Suprapubic skin (tissue), 4 donors: ENCODE data around the gene SSBP1. TPM values are rescaled to one million over a fixed set of nuclear protein-coding genes. Genes with fewer than 3 reads are reported as not detected.
A peak's percentile ranks its signal among the peaks of the same experiment; 100 is the strongest.

Source experiments
- DNase-seq, 2 donors: peaks; one replicate each; pipeline ENCODE4 v3.0.0-alpha.2; 2019; ENCODE audit warnings: low spot score in 2 of 2
- H3K27ac ChIP-seq: fragments of 200-600 bp; sonication (generic); one replicate; pipeline ENCODE4 v1.5.1; 2019
- H3K27me3 ChIP-seq: fragments of 200-600 bp; sonication (generic); one replicate; pipeline ENCODE4 v1.5.1; 2019
- H3K36me3 ChIP-seq: fragments of 200-600 bp; sonication (generic); one replicate; pipeline ENCODE4 v1.5.1; 2019
- H3K4me1 ChIP-seq: fragments of 200-600 bp; sonication (generic); one replicate; pipeline ENCODE4 v1.5.1; 2019
- H3K4me3 ChIP-seq: fragments of 200-600 bp; sonication (generic); one replicate; pipeline ENCODE4 v1.5.1; 2019; ENCODE audit warnings: mild to moderate bottlenecking
- H3K9me3 ChIP-seq: fragments of 200-600 bp; sonication (generic); one replicate; pipeline ENCODE4 v1.5.1; 2019
- CTCF ChIP-seq, 2 donors: fragments of 200-600 bp in 1 of 2; fragments of 450-650 bp in 1 of 2; sonication (generic) in 1 of 2; IDR thresholded peaks; one replicate each; pipeline ENCODE4 v1.5.1; 2016 to 2019; ENCODE audit warnings: antibody characterized with exemption in 2 of 2, mild to moderate bottlenecking in 1 of 2, moderate library complexity in 1 of 2
- EP300 ChIP-seq: sonication (generic); formaldehyde crosslinking; IDR thresholded peaks from one replicate; pipeline ENCODE4 v1.6.1; 2017; ENCODE audit warnings: antibody characterized with exemption
- POLR2A ChIP-seq, 2 donors: fragments of 450-650 bp; IDR thresholded peaks; one replicate each; pipeline ENCODE4 v1.6.1; 2017; ENCODE audit warnings: antibody characterized with exemption in 2 of 2, mild to moderate bottlenecking in 2 of 2, moderate library complexity in 2 of 2
- POLR2AphosphoS5 ChIP-seq, 3 donors: sonication (generic); formaldehyde crosslinking; IDR thresholded peaks; one replicate each; pipeline ENCODE4 v1.6.1; 2017; ENCODE audit warnings: antibody characterized with exemption in 3 of 3
- WGBS: methylation state at CpG from one replicate; pipeline ENCODE4 v1.1.5; 2018; 5-methylcytosine and 5-hydroxymethylcytosine counted together
- total RNA-seq, 4 donors: library from RNA; depleted of rRNA; stranded (reverse); fragments of >200 nt; gene quantifications; one replicate each; pipeline ENCODE4 v1.1.0, GENCODE V29; 2016

Gene SSBP1
- total RNA-seq, 4 donors from 2014 or later, result 71.8 to 105 (median 92.8) TPM

GRCh38 chr7:141776374-141776773, 38.2 kb downstream of the SSBP1 start, which contains the start of gene TAS2R4:
Gene TAS2R4, plus strand, starts transcription at chr7:141776674. Its CDS starts 1,815 bp downstream, at chr7:141778489.
- peaks cover 42% of the 10 kb centered on the region for H3K36me3 ChIP-seq
- TF ChIP-seq POLR2A (IDR thresholded peaks at IDR 0.05) (no peak), CTCF (IDR thresholded peaks at IDR 0.05) (no peak), POLR2AphosphoS5 (IDR thresholded peaks at IDR 0.05) (no peak), EP300 (no peak)
- DNase-seq, result no peak
- 93% methylated on average over 1 of the region's 1 CpG for WGBS
- no peak within 1 kb of the TSS for H3K4me3 ChIP-seq
- no peaks in the 10 kb centered on the region for H3K9me3 ChIP-seq
- H3K27me3 ChIP-seq, result no peaks in the 10 kb centered on the region
- no peak within 1 kb of the TSS for H3K27ac ChIP-seq
- H3K4me1 ChIP-seq, result no peaks in the 10 kb centered on the region

- WGBS, result 69% methylated on average over 13 of the region's 13 CpGs
- Histone ChIP-seq H3K4me3 (no peak overlapping the region), H3K9me3 (no peaks in the 10 kb centered on the region), H3K27ac (no peak overlapping the region), H3K4me1 (no peaks in the 10 kb centered on the region), H3K36me3 (peaks cover 21% of the 10 kb centered on the region), H3K27me3 (no peaks in the 10 kb centered on the region)
- DNase-seq, result no peak
- peak; percentile 8 to 39 for TF ChIP-seq CTCF (IDR thresholded peaks at IDR 0.05)
- no peak for TF ChIP-seq POLR2AphosphoS5 (IDR thresholded peaks at IDR 0.05)
These were observed 47.8 kb downstream of the SSBP1 start for GRCh38 chr7:141785706-141786552.

GRCh38 chr7:141788296-141788695, 50.1 kb downstream of the SSBP1 start:
- H3K4me3 ChIP-seq, result no peak overlapping the region
- WGBS, result 92% methylated on average over 2 of the region's 2 CpGs
- H3K9me3 ChIP-seq, result no peaks in the 10 kb centered on the region
- TF ChIP-seq POLR2A (IDR thresholded peaks at IDR 0.05) (no peak), POLR2AphosphoS5 (IDR thresholded peaks at IDR 0.05) (no peak), CTCF (IDR thresholded peaks at IDR 0.05) (no peak), EP300 (no peak)
- H3K27ac ChIP-seq, result no peak overlapping the region
- no peaks in the 10 kb centered on the region for H3K27me3 ChIP-seq
- H3K36me3 ChIP-seq, result peaks cover 22% of the 10 kb centered on the region
- H3K4me1 ChIP-seq, result peaks cover 4% of the 10 kb centered on the region
- no peak for DNase-seq

GRCh38 chr7:141789917-141790316, 51.8 kb downstream of the SSBP1 start, which contains the start of gene TAS2R5:
Gene TAS2R5, plus strand, starts transcription at chr7:141790217. Its CDS starts 145 bp downstream, at chr7:141790362.
- Histone ChIP-seq H3K27ac (no peak within 1 kb of the TSS), H3K27me3 (no peaks in the 10 kb centered on the region), H3K36me3 (peaks cover 22% of the 10 kb centered on the region), H3K9me3 (no peaks in the 10 kb centered on the region), H3K4me3 (no peak within 1 kb of the TSS), H3K4me1 (peaks cover 4% of the 10 kb centered on the region)
- DNase-seq, result no peak
- no peak for TF ChIP-seq CTCF (IDR thresholded peaks at IDR 0.05)
- no peak for TF ChIP-seq POLR2A (IDR thresholded peaks at IDR 0.05)
- no peak for TF ChIP-seq POLR2AphosphoS5 (IDR thresholded peaks at IDR 0.05)
- no peak for TF ChIP-seq EP300
- WGBS, result 75% methylated on average over 5 of the region's 5 CpGs

GRCh38 chr7:141792526-141792925, 54.4 kb downstream of the SSBP1 start:
- Histone ChIP-seq H3K4me3 (no peak overlapping the region), H3K27ac (no peak overlapping the region), H3K36me3 (peaks cover 21% of the 10 kb centered on the region), H3K27me3 (no peaks in the 10 kb centered on the region), H3K9me3 (no peaks in the 10 kb centered on the region), H3K4me1 (peaks cover 4% of the 10 kb centered on the region)
- 83% methylated on average over 2 of the region's 2 CpGs for WGBS
- DNase-seq, result no peak
- TF ChIP-seq EP300 (no peak), CTCF (IDR thresholded peaks at IDR 0.05) (no peak), POLR2A (IDR thresholded peaks at IDR 0.05) (no peak), POLR2AphosphoS5 (IDR thresholded peaks at IDR 0.05) (no peak)
